ENCODE results near the gene FAM25G. TPM values are rescaled to one million over a fixed set of nuclear protein-coding genes. Genes with fewer than 3 reads are reported as not detected.

The FAM25G gene
- total and polyA plus RNA-seq, 2 of the 8 experiments (the other 6 are each of a cell fraction or from before 2014, with no cell fraction given) = not detected

GRCh38 chr10:47450442-47450841, 41.1 kb downstream of the FAM25G start:
- no peak overlapping the region for H4K5ac ChIP-seq (ENCODE audit: insufficient read length, low read depth, low read length)
- H4K8ac ChIP-seq (ENCODE audit: extremely low read depth, insufficient read depth, low read length) = no peak overlapping the region
- H3K14ac ChIP-seq (ENCODE audit: insufficient read length) = no peak overlapping the region
- H2AFZ ChIP-seq (ENCODE audit: low read length) = no peak overlapping the region
- no peak overlapping the region for H2BK20ac ChIP-seq (ENCODE audit: low read length)
- no peaks in the 10 kb centered on the region for H3K79me1 ChIP-seq (ENCODE audit: low read depth, low read length)
- no peak overlapping the region for H3K4ac ChIP-seq (replicated peaks; ENCODE audit: insufficient read length, low read depth, low read length)
- H3K36me3 ChIP-seq (ENCODE audit: control insufficient read depth in 2 of 4, insufficient read depth in 4 of 4, low read length in 3 of 4) = no peaks in the 10 kb centered on the region
- H3K23ac ChIP-seq (ENCODE audit: insufficient read length) = no peak overlapping the region
- no peak for FAIRE-seq
- H3K27ac ChIP-seq (ENCODE audit: low read depth, low read length) = no peak overlapping the region
- H2BK15ac ChIP-seq (ENCODE audit: low read length) = no peak overlapping the region
- no peak overlapping the region for H2BK120ac ChIP-seq (replicated peaks; ENCODE audit: low read depth, low read length)
- H3K23me2 ChIP-seq (ENCODE audit: low read depth, low read length) = peaks cover 13% of the 10 kb centered on the region
- peaks cover 0 to 7% (median 3%) of the 10 kb centered on the region in 4 experiments; a peak in 4 of 7 replicates for H3K4me1 ChIP-seq (replicated peaks in 1 of 4; ENCODE audit: control insufficient read depth in 3 of 4, insufficient read depth in 4 of 4, low read length in 3 of 4)
- no peaks in the 10 kb centered on the region for H3K27me3 ChIP-seq (replicated peaks in 1 of 4; ENCODE audit: control insufficient read depth in 3 of 4, extremely low read depth in 1 of 4, insufficient read depth in 3 of 4, low read length in 3 of 4)
- no peak overlapping the region for H2AK5ac ChIP-seq (ENCODE audit: low read depth, low read length)
- H3K4me3 ChIP-seq (ENCODE audit: extremely low read depth in 1 of 4, insufficient read depth in 2 of 4, low read depth in 3 of 4, low read length in 4 of 4) = no peak overlapping the region
- no peaks in the 10 kb centered on the region for H3K79me2 ChIP-seq (ENCODE audit: control insufficient read depth in 1 of 2, insufficient read depth in 2 of 2, low read length in 2 of 2)
- no peaks in the 10 kb centered on the region for H3K9me3 ChIP-seq (ENCODE audit: insufficient read depth in 2 of 2, low read depth in 1 of 2, low read length in 1 of 2)
- no peak overlapping the region for H3K4me2 ChIP-seq (ENCODE audit: insufficient read depth in 1 of 2, low read depth in 2 of 2, low read length in 2 of 2)
- H4K20me1 ChIP-seq (replicated peaks in 1 of 2; ENCODE audit: control insufficient read depth in 1 of 2, insufficient read depth in 2 of 2, low read length in 2 of 2) = peaks cover 0 to 9% of the 10 kb centered on the region in 2 experiments
- WGBS, 2 experiments (ENCODE audit: extremely low coverage in 1 of 2, insufficient coverage in 1 of 2, insufficient read length in 1 of 2, insufficient replicate concordance in 2 of 2, low coverage in 1 of 2, low lambda C conversion rate in 2 of 2, missing lambda C conversion rate in 1 of 2) = 95% methylated on average over 2 of the region's 2 CpGs; no CpG with 5 or more reads in 1 of the 2 experiments
- ChIA-PET POLR2A (ENCODE audit: partially characterized antibody) (interaction anchor here (1.1 kb wide), 1 partner anchor 31 kb away, joined by 3 read pairs; no protein-coding TSS in a partner anchor), CTCF (ENCODE audit: partially characterized antibody) (interaction anchor here (0.7 to 2.8 kb wide), 8 partner anchors 9 to 284 kb away, joined by 3 to 12 read pairs (median 6); no protein-coding TSS in a partner anchor)
- H2BK12ac ChIP-seq (ENCODE audit: low read depth, low read length) = 0 out of 2 replicates have a peak overlapping the region, but pooled peaks have one; percentile 17
- no peak overlapping the region for H3K9ac ChIP-seq (replicated peaks in 1 of 4; ENCODE audit: extremely low read depth in 1 of 4, low read depth in 3 of 4, low read length in 3 of 4)
- H3K18ac ChIP-seq (ENCODE audit: extremely low read depth, low read length) = no peak overlapping the region
- H4K91ac ChIP-seq (replicated peaks; ENCODE audit: insufficient read length, low read length) = no peak overlapping the region
- no peak for DNase-seq (ENCODE audit: low read depth in 1 of 2, low spot score in 2 of 2)
- H3K56ac ChIP-seq (replicated peaks; ENCODE audit: insufficient read length, low read depth, low read length) = no peak overlapping the region
- no peak overlapping the region for H2BK5ac ChIP-seq (ENCODE audit: low read depth, low read length)
- TF ChIP-seq TCF12 (IDR thresholded peaks at IDR 0.05; ENCODE audit: low read depth, low read length) (no peak), CEBPB (IDR thresholded peaks at IDR 0.05; ENCODE audit: low read depth, low read length) (no peak), CBX8 (IDR thresholded peaks at IDR 0.05; ENCODE audit: borderline replicate concordance, low read depth, low read length) (no peak), POU5F1 (IDR thresholded peaks at IDR 0.05; ENCODE audit: low read depth, low read length) (no peak), CBX5 (IDR thresholded peaks at IDR 0.05; ENCODE audit: low read depth, low read length) (no peak)
